C4-2B (cell line): Measurements from ENCODE around the gene LNPEP.

Source experiments
- H3K27ac ChIP-seq: fragments of 450-650 bp; 2 replicates; pipeline ENCODE4 v1.5.1; 2017
- CTCF ChIP-seq: fragments of 450-650 bp; conservative IDR thresholded peaks from 2 replicates; pipeline ENCODE4 v1.5.1; 2017; ENCODE audit warnings: mild to moderate bottlenecking
- ZFX ChIP-seq: fragments of 450-650 bp; IDR thresholded peaks from 2 replicates; pipeline ENCODE4 v1.6.1; 2017

Gene LNPEP

DNA sequence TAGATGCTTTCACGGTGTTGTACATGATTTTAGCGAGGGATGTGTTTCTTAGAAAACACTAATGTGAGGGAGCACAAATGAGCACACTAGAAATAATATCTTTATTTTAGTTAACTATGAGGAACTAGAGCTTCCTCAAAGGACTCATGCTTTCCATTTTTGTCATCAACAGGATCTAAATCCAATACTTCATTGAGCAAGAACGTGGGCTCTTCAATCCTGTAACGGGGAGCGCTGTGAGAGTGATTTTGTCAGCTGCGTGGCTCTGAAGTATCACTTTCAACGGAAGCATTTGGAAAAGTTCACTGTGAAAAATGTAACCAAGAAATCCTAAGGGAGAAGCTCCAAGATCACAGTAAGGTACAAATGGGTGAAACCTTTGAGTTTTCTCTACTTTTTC lies 113.3 kb downstream of the LNPEP start:
- TF ChIP-seq ZFX (no peak), CTCF (no peak)

GRCh38 chr5:97056263-97056662 lies 120.4 kb downstream of the LNPEP start:
- TF ChIP-seq CTCF (no peak), ZFX (no peak)
- H3K27ac ChIP-seq: no peak overlapping the region

More for the DNA sequence above, 113.3 kb downstream of the LNPEP start:
- H3K27ac ChIP-seq: no peak overlapping the region

DNA sequence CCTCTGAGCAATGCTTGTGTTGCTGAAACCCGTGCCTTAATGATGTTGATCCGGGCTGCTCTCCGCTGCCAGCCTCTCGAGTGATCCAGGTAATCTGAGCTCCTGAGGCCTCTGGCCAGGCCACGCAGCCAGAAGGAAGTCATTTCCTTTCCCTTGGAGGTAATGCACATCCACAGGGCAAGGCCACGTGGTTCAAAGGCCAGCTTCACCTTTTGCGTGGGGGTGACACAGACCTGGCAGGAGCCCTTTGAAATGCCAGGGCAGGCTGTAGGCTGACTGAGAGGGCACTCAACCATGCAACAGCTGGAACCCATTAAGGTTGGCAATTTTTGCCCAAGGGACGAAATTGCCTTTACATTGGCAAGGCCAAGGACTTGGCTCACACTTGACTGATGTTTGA lies 126.2 kb downstream of the LNPEP start:
- no peak for TF ChIP-seq CTCF
- TF ChIP-seq ZFX: peak; percentile 30; the same call in 1 of the 2 replicates
- peak overlapping the region; percentile 13 for H3K27ac ChIP-seq

GRCh38 chr5:97063251-97063650 lies 127.4 kb downstream of the LNPEP start:
- no peak overlapping the region for H3K27ac ChIP-seq
- no peak for TF ChIP-seq ZFX
- TF ChIP-seq CTCF: no peak

- TF ChIP-seq ZFX: no peak
- no peak for TF ChIP-seq CTCF
- no peak overlapping the region for H3K27ac ChIP-seq
Measured at GRCh38 chr5:97065475-97065874, 129.6 kb downstream of the LNPEP start.

GRCh38 chr5:97067296-97067850 lies 131.5 kb downstream of the LNPEP start:
- TF ChIP-seq ZFX (no peak), CTCF (no peak)
- no peak overlapping the region for H3K27ac ChIP-seq

DNA sequence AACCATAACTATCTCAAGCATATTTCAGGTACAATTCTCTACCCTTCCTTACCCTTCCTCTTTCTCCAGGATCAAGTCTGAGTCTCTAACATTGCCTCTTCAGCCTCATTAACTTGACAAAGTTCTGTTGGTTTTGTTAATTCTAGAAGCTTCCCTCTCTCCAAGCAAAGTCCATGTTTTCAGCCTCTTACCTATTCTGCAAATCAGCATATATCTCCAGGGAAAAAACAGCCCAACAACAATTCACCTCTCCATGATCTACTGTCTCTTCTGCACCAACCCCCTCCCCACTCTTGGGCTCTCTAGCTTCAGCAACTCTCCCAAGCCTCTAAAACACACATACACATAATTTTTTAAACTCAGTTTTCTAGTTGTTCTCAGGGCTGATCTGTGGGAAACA lies 134.4 kb downstream of the LNPEP start:
- TF ChIP-seq ZFX (no peak), CTCF (no peak)
- no peak overlapping the region for H3K27ac ChIP-seq
